HG03064 (cell line): ENCODE results near the gene CFL1.

Source experiments
- ATAC-seq: cut with Tn5 transposase; IDR thresholded peaks from one replicate; pipeline ENCODE4 v1.9.1; 2021; ENCODE audit warnings: low read depth; ENCODE audit not compliant: unreplicated experiment

Gene CFL1

GRCh38 chr11:65870706-65871681 is 13.0 kb upstream of the CFL1 start:
- no peak for ATAC-seq

GRCh38 chr11:65870307-65870658 is 12.3 kb upstream of the CFL1 start:
- no peak for ATAC-seq

- no peak for ATAC-seq
Measured at GRCh38 chr11:65869643-65870306, 11.8 kb upstream of the CFL1 start.

- no peak for ATAC-seq
Measured at GRCh38 chr11:65868907-65869306, 10.9 kb upstream of the CFL1 start.

GRCh38 chr11:65868076-65868667 is 10.2 kb upstream of the CFL1 start:
- no peak for ATAC-seq

GRCh38 chr11:65867284-65868071 is 9.5 kb upstream of the CFL1 start:
- ATAC-seq, result no peak

GRCh38 chr11:65866509-65867283 is 8.7 kb upstream of the CFL1 start:
- no peak for ATAC-seq

- ATAC-seq, result no peak
Measured at GRCh38 chr11:65865550-65866172, 7.7 kb upstream of the CFL1 start.

GRCh38 chr11:65864706-65865471 is 6.9 kb upstream of the CFL1 start:
- ATAC-seq, result no peak

- no peak for ATAC-seq
Measured at GRCh38 chr11:65863889-65864705, 6.1 kb upstream of the CFL1 start.

- no peak for ATAC-seq
Measured at GRCh38 chr11:65862941-65863888, 5.2 kb upstream of the CFL1 start.

GRCh38 chr11:65862191-65862735 is 4.3 kb upstream of the CFL1 start:
- ATAC-seq, result no peak

- ATAC-seq, result no peak
Measured at GRCh38 chr11:65861533-65862183, 3.7 kb upstream of the CFL1 start.

- no peak for ATAC-seq
Measured at GRCh38 chr11:65861165-65861505, 3.2 kb upstream of the CFL1 start.

- ATAC-seq, result no peak
Measured at GRCh38 chr11:65860278-65861164, 2.5 kb upstream of the CFL1 start, which contains the start of gene MUS81. TSS of gene MUS81 (plus strand) at chr11:65860433. CDS start at chr11:65860754, 321 bp downstream.
